Neural cell (in vitro differentiated cells): ENCODE results near the gene CSMD2.

Experiments
- CTCF ChIP-seq: fragments of 450-650 bp; IDR thresholded peaks from 2 replicates; pipeline ENCODE4 v1.5.1; 2014; ENCODE audit warnings: antibody characterized with exemption, mild to moderate bottlenecking, moderate library complexity; ENCODE audit not compliant: poor library complexity, severe bottlenecking
- EZH2 ChIP-seq: fragments of 200-600, 300-800 bp; shearing (Covaris generic), sonication (generic); IDR thresholded peaks from 2 replicates; pipeline ENCODE4 v1.6.1; 2014; ENCODE audit warnings: antibody characterized with exemption, low read length, borderline replicate concordance, mild to moderate bottlenecking; ENCODE audit not compliant: insufficient read depth, poor library complexity, severe bottlenecking
- MXI1 ChIP-seq: fragments of 450-650 bp; conservative IDR thresholded peaks from 2 replicates; pipeline ENCODE4 v1.6.1; 2014; ENCODE audit warnings: antibody characterized with exemption, mild to moderate bottlenecking; ENCODE audit not compliant: poor library complexity, severe bottlenecking
- POLR2AphosphoS5 ChIP-seq: IDR thresholded peaks from 2 replicates; pipeline ENCODE4 v1.6.1; 2012
- REST ChIP-seq: IDR thresholded peaks from 2 replicates; pipeline ENCODE4 v1.6.1; 2012; ENCODE audit warnings: borderline replicate concordance
- TAF1 ChIP-seq: IDR thresholded peaks from 2 replicates; pipeline ENCODE4 v1.6.1; 2012; ENCODE audit warnings: low read depth

DNA sequence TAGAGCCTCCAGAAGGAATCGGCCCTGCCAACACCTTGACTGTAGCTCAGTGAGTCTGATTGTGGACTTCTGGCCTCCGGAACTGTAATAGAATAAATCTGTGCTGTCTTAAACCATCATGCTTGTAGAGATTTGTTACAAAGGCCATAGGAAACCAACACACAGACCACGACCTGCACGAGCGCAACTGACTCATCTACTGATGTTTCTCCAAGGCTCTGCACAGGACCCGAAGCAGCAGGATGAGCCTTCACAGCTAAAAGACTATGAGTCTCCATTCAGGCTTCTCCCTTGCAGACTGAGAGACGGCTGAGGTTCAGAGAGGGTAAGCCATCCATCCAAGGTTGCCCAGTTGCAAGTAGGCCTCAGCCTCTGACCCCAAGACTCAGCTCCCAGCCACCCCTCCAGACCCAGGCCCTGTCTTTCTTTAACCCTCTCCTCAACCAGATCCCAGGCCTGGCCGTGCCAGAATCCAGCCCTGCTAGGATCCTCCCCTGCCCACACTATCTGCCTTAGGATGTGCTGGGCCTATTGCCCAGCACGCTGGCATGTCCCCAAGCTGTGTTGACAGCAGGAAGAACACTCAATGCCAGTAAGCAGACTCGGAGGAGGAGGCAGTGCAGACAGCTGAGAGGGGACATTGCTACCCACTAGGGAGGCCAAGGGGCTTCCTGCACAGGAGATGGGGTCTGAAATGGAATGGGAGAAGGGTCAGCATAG lies 192.2 kb downstream of the CSMD2 start:
- TF ChIP-seq CTCF (no peak), MXI1 (no peak), EZH2 (no peak), POLR2AphosphoS5 (no peak), TAF1 (no peak), REST (no peak)
